ENCODE measurements around the gene RER1.

RER1 gene

GRCh38 chr1:2446861-2447260 is 55.2 kb downstream of the RER1 start:
- no peak for DNase-seq

DNA sequence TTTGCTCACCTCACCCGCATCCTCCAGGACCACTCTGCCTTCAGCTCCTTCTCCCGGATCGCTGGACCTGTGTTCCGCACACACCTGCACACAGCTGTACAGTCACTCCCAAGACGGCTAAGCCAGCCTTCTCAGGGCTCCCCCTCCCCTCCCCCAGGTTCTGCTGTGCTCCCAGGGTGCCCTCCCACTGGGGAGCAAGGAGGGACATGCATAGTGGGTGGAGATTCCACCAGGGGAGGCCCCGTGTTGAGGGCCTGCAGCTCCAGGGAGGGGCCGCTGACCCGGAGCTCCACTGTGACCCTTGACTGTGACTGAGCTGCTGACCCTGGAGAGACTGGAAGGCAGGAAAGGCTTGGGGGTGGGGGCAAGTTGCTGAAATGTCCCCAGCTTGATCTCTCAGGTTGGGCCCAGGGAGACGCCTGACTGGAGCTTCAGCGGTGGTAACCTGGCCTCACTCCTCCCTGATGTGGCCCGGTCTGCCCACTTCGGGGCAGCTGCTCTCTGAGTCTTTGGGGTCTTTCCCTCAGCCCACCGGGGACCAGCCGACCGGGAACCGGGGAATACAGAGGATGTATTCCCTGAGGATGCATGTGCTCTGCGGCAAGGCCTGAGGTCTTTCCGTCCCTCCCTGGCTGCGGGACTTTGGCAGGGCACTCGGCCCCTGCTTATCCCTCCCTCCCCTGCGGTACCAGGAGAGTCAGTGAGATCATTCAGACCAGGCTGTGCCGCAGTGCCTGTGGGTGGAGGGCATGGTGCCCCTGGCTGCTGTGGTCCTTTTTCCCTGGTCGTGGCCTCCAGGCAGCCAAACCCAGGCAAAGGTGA is 55.8 kb downstream of the RER1 start:
- DNase-seq: no peak

DNA sequence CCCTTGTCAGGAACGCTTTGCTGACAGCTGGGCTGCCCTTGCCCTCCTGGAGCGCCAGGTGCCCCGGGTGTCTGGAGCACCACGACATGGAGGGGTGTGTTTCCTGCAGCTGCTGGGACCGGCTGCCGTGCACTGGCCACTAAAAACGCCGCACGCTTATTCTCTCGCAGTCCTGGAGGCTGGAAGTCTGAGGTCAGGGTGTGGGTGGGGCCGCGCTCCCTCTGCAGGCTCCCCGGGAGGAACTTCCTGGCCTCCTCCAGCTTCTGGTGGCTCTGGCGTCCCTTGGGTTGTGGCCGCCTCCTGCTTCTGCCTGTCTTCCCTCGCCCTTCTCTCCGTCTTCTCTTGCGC is 56.4 kb downstream of the RER1 start:
- DNase-seq: peak in 1 of 3 experiments; percentile 25

- DNase-seq: no peak
Observed at GRCh38 chr1:2449636-2450454, 58.2 kb downstream of the RER1 start.

DNA sequence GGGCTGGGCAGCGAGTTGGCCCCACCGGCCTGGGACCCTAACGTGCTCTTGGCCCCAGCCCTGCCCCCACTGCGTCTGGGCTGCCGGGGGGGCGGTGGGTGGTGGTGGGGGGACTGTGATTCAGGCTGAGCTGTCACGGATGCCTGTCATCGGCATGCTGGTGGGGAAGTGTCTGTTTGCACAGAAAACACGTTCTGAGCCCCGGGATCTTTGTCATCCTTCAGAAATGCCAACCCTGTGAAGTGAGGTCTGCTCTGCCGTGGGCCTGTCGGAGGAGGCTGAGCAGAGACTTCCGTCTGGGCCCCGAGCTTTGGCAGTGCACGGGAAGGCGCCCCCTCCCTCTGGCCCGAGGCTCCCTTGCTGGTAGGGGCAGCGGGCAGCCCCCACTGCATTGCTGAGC is 60.1 kb downstream of the RER1 start:
- no peak for DNase-seq

DNA sequence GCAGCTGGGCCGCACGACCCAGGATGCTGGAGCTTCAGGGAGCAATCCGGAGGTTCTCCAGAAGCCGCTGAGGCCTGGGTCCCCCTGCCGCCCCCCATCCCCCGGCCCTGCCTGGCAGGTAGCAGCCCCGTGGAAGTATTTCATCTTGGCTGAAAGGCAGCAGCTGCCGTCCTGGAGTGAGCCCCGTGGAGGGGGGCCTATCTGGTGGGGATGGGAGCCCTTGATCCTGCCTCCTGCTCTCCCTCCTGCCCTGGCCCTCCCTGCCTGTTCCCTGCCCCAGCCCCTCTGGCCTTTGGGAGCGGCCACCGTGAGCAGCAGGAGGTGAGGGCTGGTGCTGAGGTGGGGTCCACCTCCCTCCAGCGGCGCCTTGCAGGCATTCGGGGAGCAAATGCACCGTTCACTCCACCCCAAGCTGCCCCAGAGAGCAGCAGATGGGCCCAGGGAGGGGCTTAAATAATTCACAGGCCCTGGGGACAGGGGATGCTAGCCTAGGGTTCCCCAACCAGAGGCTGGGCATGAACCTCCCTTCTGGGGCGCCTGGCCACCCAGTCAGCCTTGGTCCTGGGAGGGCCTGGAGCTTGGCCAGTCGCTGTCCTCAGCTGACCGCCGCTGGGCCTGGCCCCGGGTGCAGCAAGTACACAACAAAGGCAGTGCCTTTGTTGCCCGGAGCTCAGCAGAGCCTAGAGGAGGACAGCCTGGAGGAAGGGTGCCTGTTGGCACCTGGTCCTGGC is 60.7 kb downstream of the RER1 start:
- DNase-seq: peak in 1 of 3 experiments; percentile 14

DNA sequence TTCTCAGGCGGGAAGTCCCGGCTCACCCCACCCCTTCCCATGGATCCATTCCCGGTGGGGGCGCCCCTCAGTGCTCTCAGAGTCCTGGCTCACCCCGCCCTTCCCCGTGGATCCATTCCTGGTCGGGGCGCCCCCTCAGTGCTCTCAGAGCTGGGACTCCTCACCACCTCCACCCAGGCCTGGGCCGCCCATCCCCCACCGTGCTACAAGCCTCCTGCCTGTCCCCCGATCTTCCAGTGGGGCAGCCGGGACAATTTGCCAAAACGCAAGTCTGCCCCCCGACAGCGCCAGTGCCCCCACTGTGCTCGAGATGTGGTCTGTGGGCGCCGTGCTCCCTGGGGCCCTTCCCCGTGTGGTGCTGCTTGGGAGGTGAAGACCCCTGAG is 61.3 kb downstream of the RER1 start:
- no peak for DNase-seq

DNA sequence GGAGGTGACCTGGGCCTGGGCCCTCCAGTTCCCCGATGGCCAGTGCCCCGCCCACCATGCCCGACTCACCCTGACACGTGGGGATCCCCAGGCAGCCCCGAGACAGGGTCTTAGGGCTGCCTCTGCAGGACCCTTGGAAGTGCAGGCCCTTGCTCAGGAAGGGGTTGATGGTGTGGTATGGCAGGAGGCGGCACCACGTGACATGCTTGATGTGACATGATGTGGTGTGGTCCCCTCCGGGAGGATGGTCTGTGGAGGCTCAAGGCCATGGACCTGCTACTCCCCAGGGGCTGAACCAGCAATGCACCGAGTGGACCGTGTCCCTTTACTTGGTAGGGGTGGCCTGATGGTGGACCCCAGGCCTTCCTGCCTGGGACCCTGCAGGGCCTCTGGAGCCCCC is 62.6 kb downstream of the RER1 start:
- DNase-seq: no peak
